ENCODE measurements around the gene E2F1. TPM values are rescaled to one million over a fixed set of nuclear protein-coding genes. Genes with fewer than 3 reads are reported as not detected.

E2F1 gene
- total RNA-seq, 2 donors from 2014 or later = 4.6 to 23.3 TPM

GRCh38 chr20:33709905-33710541, 23.8 kb upstream of the E2F1 start:
- Histone ChIP-seq H3K4me3 (no peak overlapping the region), H3K9ac (ENCODE audit: low read depth in 2 of 2, low read length in 2 of 2) (no peak overlapping the region), H3K27ac (no peak overlapping the region), H3K27me3 (no peaks in the 10 kb centered on the region), H3K36me3 (no peaks in the 10 kb centered on the region), H3K9me3 (no peaks in the 10 kb centered on the region), H3K4me1 (no peaks in the 10 kb centered on the region)
- intact Hi-C loops (cut with DNase I) = no loop called here
- peak; percentile 38 for DNase-seq
- TF ChIP-seq CTCF (IDR thresholded peaks at IDR 0.05) = no peak

GRCh38 chr20:33709398-33709797, 23.2 kb upstream of the E2F1 start:
- DNase-seq = no peak
- H3K27me3 ChIP-seq = no peaks in the 10 kb centered on the region
- H3K27ac ChIP-seq = no peak overlapping the region
- H3K4me3 ChIP-seq = no peak overlapping the region
- no peak overlapping the region for H3K9ac ChIP-seq (ENCODE audit: low read depth in 2 of 2, low read length in 2 of 2)
- H3K4me1 ChIP-seq = no peaks in the 10 kb centered on the region
- no peaks in the 10 kb centered on the region for H3K36me3 ChIP-seq
- intact Hi-C loops (cut with DNase I) = no loop called here
- H3K9me3 ChIP-seq = no peaks in the 10 kb centered on the region
- no peak for TF ChIP-seq CTCF (IDR thresholded peaks at IDR 0.05)

DNA sequence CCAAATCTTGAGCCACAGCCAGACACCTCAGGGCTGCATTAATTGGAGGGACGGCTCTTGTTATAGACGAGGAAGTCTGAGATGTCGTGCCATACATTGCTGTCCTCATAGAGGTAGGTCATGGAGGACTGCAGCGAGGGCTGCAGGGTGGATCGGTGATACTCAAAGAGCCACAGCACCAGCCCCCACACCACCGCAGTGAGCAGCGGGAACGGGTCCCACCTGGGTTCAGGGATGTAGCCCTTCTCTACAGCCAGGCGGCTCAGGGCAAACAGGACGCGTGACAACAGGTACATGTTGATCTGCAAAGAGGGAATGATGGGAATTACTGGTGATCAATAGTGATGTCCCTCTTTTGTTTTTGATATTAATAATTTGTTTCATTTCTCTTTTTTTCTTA, 21.5 kb upstream of the E2F1 start:
- Histone ChIP-seq H3K27ac (no peak overlapping the region), H3K27me3 (no peaks in the 10 kb centered on the region), H3K4me1 (no peaks in the 10 kb centered on the region), H3K4me3 (no peak overlapping the region), H3K9ac (ENCODE audit: low read depth in 2 of 2, low read length in 2 of 2) (no peak overlapping the region), H3K36me3 (no peaks in the 10 kb centered on the region), H3K9me3 (no peaks in the 10 kb centered on the region)
- TF ChIP-seq CTCF (IDR thresholded peaks at IDR 0.05) = no peak
- intact Hi-C loops (cut with DNase I) = no loop called here
- no peak for DNase-seq

- no peak overlapping the region for H3K9ac ChIP-seq (ENCODE audit: low read depth in 2 of 2, low read length in 2 of 2)
- DNase-seq = no peak
- H3K27me3 ChIP-seq = no peaks in the 10 kb centered on the region
- TF ChIP-seq CTCF (IDR thresholded peaks at IDR 0.05) = no peak
- no peaks in the 10 kb centered on the region for H3K36me3 ChIP-seq
- no peaks in the 10 kb centered on the region for H3K4me1 ChIP-seq
- intact Hi-C loops (cut with DNase I) = no loop called here
- no peaks in the 10 kb centered on the region for H3K9me3 ChIP-seq
- no peak overlapping the region for H3K4me3 ChIP-seq
- no peak overlapping the region for H3K27ac ChIP-seq
These were observed 18.2 kb upstream of the E2F1 start for GRCh38 chr20:33704197-33704924.

GRCh38 chr20:33703498-33704137, 17.4 kb upstream of the E2F1 start:
- Histone ChIP-seq H3K9me3 (no peaks in the 10 kb centered on the region), H3K9ac (ENCODE audit: low read depth in 2 of 2, low read length in 2 of 2) (no peak overlapping the region), H3K4me1 (no peaks in the 10 kb centered on the region), H3K27me3 (no peaks in the 10 kb centered on the region), H3K27ac (no peak overlapping the region), H3K36me3 (no peaks in the 10 kb centered on the region), H3K4me3 (no peak overlapping the region)
- no peak for TF ChIP-seq CTCF (IDR thresholded peaks at IDR 0.05)
- intact Hi-C loops (cut with DNase I) = no loop called here
- no peak for DNase-seq

All from colonic mucosa (tissue), 4 donors.